ENCODE measurements around the gene LTA4H.

The LTA4H gene

DNA sequence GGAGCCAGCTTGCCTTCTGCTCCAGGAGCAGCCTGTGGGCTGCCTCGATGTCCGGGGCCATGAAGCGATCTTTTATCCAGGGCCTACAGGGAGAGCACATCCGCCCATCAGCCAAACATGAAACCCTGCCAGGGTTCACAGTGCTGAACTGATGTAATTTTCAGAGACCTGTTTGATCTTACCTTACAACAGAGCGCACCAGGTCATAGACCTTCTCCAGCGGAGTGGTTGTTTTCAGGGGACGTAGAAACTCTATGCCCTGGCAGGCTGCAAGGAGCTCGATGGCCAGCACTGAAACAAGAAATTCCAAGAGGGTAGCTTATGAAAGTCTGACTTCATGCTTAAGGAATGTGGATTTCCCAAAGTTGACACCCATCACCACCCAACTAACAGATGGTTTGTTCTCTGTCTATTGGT is 59.0 kb downstream of the LTA4H start:
- Histone ChIP-seq H2AFZ (ENCODE audit: low read length) (no peak overlapping the region), H3K27ac (ENCODE audit: low read length) (no peak overlapping the region), H3K9ac (ENCODE audit: low read length) (no peak overlapping the region), H3K36me3 (replicated peaks; ENCODE audit: insufficient read depth, low read length) (no peaks in the 10 kb centered on the region), H3K79me2 (ENCODE audit: low read length) (no peaks in the 10 kb centered on the region), H3K9me3 (replicated peaks; ENCODE audit: insufficient read depth, low read length) (no peaks in the 10 kb centered on the region), H3K4me2 (ENCODE audit: low read depth, low read length) (no peak overlapping the region), H3K27me3 (replicated peaks; ENCODE audit: insufficient read depth, low read length) (no peaks in the 10 kb centered on the region), H4K20me1 (ENCODE audit: insufficient read depth, low read length) (no peaks in the 10 kb centered on the region), H3K4me3 (ENCODE audit: low read length) (no peak overlapping the region), H3K4me1 (ENCODE audit: low read length) (peaks cover 21% of the 10 kb centered on the region), H3F3A (ENCODE audit: insufficient read depth, low read length) (peaks cover 5% of the 10 kb centered on the region), H3K9me2 (replicated peaks; ENCODE audit: insufficient read depth, low read length) (no peaks in the 10 kb centered on the region)
- no peak for DNase-seq
- no peak for TF ChIP-seq EZH2 (optimal IDR thresholded peaks at IDR 0.05; ENCODE audit: low read depth, low read length)
- TF ChIP-seq, protein P1, sequence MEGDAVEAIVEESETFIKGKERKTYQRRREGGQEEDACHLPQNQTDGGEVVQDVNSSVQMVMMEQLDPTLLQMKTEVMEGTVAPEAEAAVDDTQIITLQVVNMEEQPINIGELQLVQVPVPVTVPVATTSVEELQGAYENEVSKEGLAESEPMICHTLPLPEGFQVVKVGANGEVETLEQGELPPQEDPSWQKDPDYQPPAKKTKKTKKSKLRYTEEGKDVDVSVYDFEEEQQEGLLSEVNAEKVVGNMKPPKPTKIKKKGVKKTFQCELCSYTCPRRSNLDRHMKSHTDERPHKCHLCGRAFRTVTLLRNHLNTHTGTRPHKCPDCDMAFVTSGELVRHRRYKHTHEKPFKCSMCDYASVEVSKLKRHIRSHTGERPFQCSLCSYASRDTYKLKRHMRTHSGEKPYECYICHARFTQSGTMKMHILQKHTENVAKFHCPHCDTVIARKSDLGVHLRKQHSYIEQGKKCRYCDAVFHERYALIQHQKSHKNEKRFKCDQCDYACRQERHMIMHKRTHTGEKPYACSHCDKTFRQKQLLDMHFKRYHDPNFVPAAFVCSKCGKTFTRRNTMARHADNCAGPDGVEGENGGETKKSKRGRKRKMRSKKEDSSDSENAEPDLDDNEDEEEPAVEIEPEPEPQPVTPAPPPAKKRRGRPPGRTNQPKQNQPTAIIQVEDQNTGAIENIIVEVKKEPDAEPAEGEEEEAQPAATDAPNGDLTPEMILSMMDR (IDR thresholded peaks at IDR 0.05; ENCODE audit: low read length) = no peak
- no peak for TF ChIP-seq EZH2phosphoT487 (IDR thresholded peaks at IDR 0.05; ENCODE audit: low read length)

GRCh38 chr12:95975491-95975890 is 59.9 kb downstream of the LTA4H start:
- Histone ChIP-seq H3K79me2 (ENCODE audit: low read length) (no peaks in the 10 kb centered on the region), H3K9me2 (replicated peaks; ENCODE audit: insufficient read depth, low read length) (no peaks in the 10 kb centered on the region)

GRCh38 chr12:95974358-95974757 is 61.0 kb downstream of the LTA4H start:
- H4K20me1 ChIP-seq (ENCODE audit: insufficient read depth, low read length) = no peaks in the 10 kb centered on the region
- H3K79me2 ChIP-seq (ENCODE audit: low read length) = no peaks in the 10 kb centered on the region
- H3K36me3 ChIP-seq (replicated peaks; ENCODE audit: insufficient read depth, low read length) = no peaks in the 10 kb centered on the region
- H2AFZ ChIP-seq (ENCODE audit: low read length) = no peak overlapping the region
- H3K9me3 ChIP-seq (replicated peaks; ENCODE audit: insufficient read depth, low read length) = no peaks in the 10 kb centered on the region
- H3K9ac ChIP-seq (ENCODE audit: low read length) = no peak overlapping the region
- peaks cover 21% of the 10 kb centered on the region for H3K4me1 ChIP-seq (ENCODE audit: low read length)
- DNase-seq = no peak
- H3K27me3 ChIP-seq (replicated peaks; ENCODE audit: insufficient read depth, low read length) = no peaks in the 10 kb centered on the region
- H3F3A ChIP-seq (ENCODE audit: insufficient read depth, low read length) = peaks cover 5% of the 10 kb centered on the region
- H3K9me2 ChIP-seq (replicated peaks; ENCODE audit: insufficient read depth, low read length) = no peaks in the 10 kb centered on the region
- no peak overlapping the region for H3K27ac ChIP-seq (ENCODE audit: low read length)
- TF ChIP-seq EZH2phosphoT487 (IDR thresholded peaks at IDR 0.05; ENCODE audit: low read length) (no peak), EZH2 (optimal IDR thresholded peaks at IDR 0.05; ENCODE audit: low read depth, low read length) (no peak)
- TF ChIP-seq, protein P1 (IDR thresholded peaks at IDR 0.05; ENCODE audit: low read length) = no peak
- H3K4me2 ChIP-seq (ENCODE audit: low read depth, low read length) = no peak overlapping the region
- H3K4me3 ChIP-seq (ENCODE audit: low read length) = no peak overlapping the region

More at GRCh38 chr12:95975491-95975890, 59.9 kb downstream of the LTA4H start:
- no peak overlapping the region for H3K27ac ChIP-seq (ENCODE audit: low read length)
- TF ChIP-seq EZH2 (optimal IDR thresholded peaks at IDR 0.05; ENCODE audit: low read depth, low read length) (no peak), EZH2phosphoT487 (IDR thresholded peaks at IDR 0.05; ENCODE audit: low read length) (no peak)
- TF ChIP-seq, protein P1 (IDR thresholded peaks at IDR 0.05; ENCODE audit: low read length) = no peak
- H3K4me2 ChIP-seq (ENCODE audit: low read depth, low read length) = no peak overlapping the region
- peaks cover 5% of the 10 kb centered on the region for H3F3A ChIP-seq (ENCODE audit: insufficient read depth, low read length)
- no peak for DNase-seq
- H4K20me1 ChIP-seq (ENCODE audit: insufficient read depth, low read length) = no peaks in the 10 kb centered on the region
- no peak overlapping the region for H3K9ac ChIP-seq (ENCODE audit: low read length)
- H3K4me3 ChIP-seq (ENCODE audit: low read length) = no peak overlapping the region
- H2AFZ ChIP-seq (ENCODE audit: low read length) = no peak overlapping the region
- peaks cover 21% of the 10 kb centered on the region for H3K4me1 ChIP-seq (ENCODE audit: low read length)
- H3K9me3 ChIP-seq (replicated peaks; ENCODE audit: insufficient read depth, low read length) = no peaks in the 10 kb centered on the region
- H3K36me3 ChIP-seq (replicated peaks; ENCODE audit: insufficient read depth, low read length) = no peaks in the 10 kb centered on the region
- H3K27me3 ChIP-seq (replicated peaks; ENCODE audit: insufficient read depth, low read length) = no peaks in the 10 kb centered on the region

All from MM.1S (cell line).